Smooth muscle cell (in vitro differentiated cells): Measurements from ENCODE around the gene SLC35F3. TPM values are rescaled to one million over a fixed set of nuclear protein-coding genes. Genes with fewer than 3 reads are reported as not detected.

Source experiments
- DNase-seq: peaks from one replicate; lab custom pipeline; 2025; ENCODE audit not compliant: unreplicated experiment; lab: John Stamatoyannopoulos, UW
- H2AFZ ChIP-seq: fragments of 200-600 bp; sonication (generic); 2 replicates; pipeline ENCODE4 v1.6.0; 2016; ENCODE audit warnings: antibody characterized with exemption, low read depth, mild to moderate bottlenecking
- H3F3A ChIP-seq: fragments of 200-600 bp; sonication (generic); 2 replicates; pipeline ENCODE4 v1.6.0; 2017; ENCODE audit warnings: antibody characterized with exemption, low read depth
- H3K27ac ChIP-seq: fragments of 200-600 bp; sonication (generic); 2 replicates; pipeline ENCODE4 v1.5.1; 2016; ENCODE audit warnings: low read depth, mild to moderate bottlenecking
- H3K27me3 ChIP-seq: fragments of 200-600 bp; sonication (generic); 2 replicates; pipeline ENCODE4 v1.6.1; 2016; ENCODE audit warnings: low read depth, mild to moderate bottlenecking
- H3K36me3 ChIP-seq: fragments of 200-600 bp; sonication (generic); 2 replicates; pipeline ENCODE4 v1.5.1; 2016; ENCODE audit warnings: low read depth
- H3K4me1 ChIP-seq: fragments of 200-600 bp; sonication (generic); 2 replicates; pipeline ENCODE4 v1.5.1; 2016; ENCODE audit warnings: low read depth
- H3K4me2 ChIP-seq: fragments of 200-600 bp; sonication (generic); 2 replicates; pipeline ENCODE4 v1.6.0; 2016; ENCODE audit warnings: mild to moderate bottlenecking
- H3K4me3 ChIP-seq: fragments of 200-600 bp; sonication (generic); 2 replicates; pipeline ENCODE4 v1.5.1; 2016; ENCODE audit warnings: mild to moderate bottlenecking
- H3K79me2 ChIP-seq: fragments of 200-600 bp; sonication (generic); 2 replicates; pipeline ENCODE4 v1.6.0; 2016; ENCODE audit warnings: low read depth, mild to moderate bottlenecking
- H3K9ac ChIP-seq: fragments of 200-600 bp; sonication (generic); 2 replicates; pipeline ENCODE4 v1.6.0; 2016; ENCODE audit warnings: low read depth
- H3K9me3 ChIP-seq: fragments of 200-600 bp; sonication (generic); replicated peaks from 2 replicates; pipeline ENCODE4 v1.5.1; 2016; ENCODE audit warnings: low read depth
- H4K20me1 ChIP-seq: fragments of 200-600 bp; sonication (generic); 2 replicates; pipeline ENCODE4 v1.6.0; 2016; ENCODE audit warnings: low read depth
- CTCF ChIP-seq: fragments of 200-600 bp; sonication (generic); IDR thresholded peaks from 2 replicates; pipeline ENCODE4 v1.5.1; 2017; ENCODE audit warnings: borderline replicate concordance, mild to moderate bottlenecking, antibody characterized with exemption; ENCODE audit not compliant: insufficient read depth, poor library complexity, severe bottlenecking
- WGBS: methylation state at CpG from one replicate; pipeline ENCODE4 v1.1.7; 2016; ENCODE audit warnings: low lambda C conversion rate; 5-methylcytosine and 5-hydroxymethylcytosine counted together
- polyA plus RNA-seq: library from polyadenylated mRNA; unstranded; fragments of >200 nt; fragmentation: Nextera tagmentation; extraction: Ambion mirVana; gene quantifications from 2 replicates; pipeline ENCODE4 v1.2.1, GENCODE V29; 2016
- total RNA-seq: library from RNA; depleted of rRNA; stranded (reverse); fragments of >200 nt; gene quantifications from 2 replicates; pipeline ENCODE4 v1.2.3, GENCODE V29; 2014

SLC35F3 gene
- total and polyA plus RNA-seq, 2 experiments from 2014 or later = 0.31 to 0.66 TPM

GRCh38 chr1:234326497-234327366, 422.3 kb downstream of the SLC35F3 start:
- Histone ChIP-seq H3K9me3 (no peaks in the 10 kb centered on the region), H3K4me1 (no peaks in the 10 kb centered on the region), H3K79me2 (no peaks in the 10 kb centered on the region), H3K27me3 (peaks cover 37% of the 10 kb centered on the region), H3K4me2 (peak overlapping the region; percentile 64), H3K27ac (no peak overlapping the region), H3F3A (no peaks in the 10 kb centered on the region), H3K36me3 (no peaks in the 10 kb centered on the region), H2AFZ (peak overlapping the region; percentile 16), H4K20me1 (no peaks in the 10 kb centered on the region), H3K4me3 (no peak overlapping the region), H3K9ac (no peak overlapping the region)
- TF ChIP-seq CTCF = peak; percentile 69
- 28% methylated on average over 20 of the region's 20 CpGs for WGBS
- no peak for DNase-seq

- no peak overlapping the region for H3K4me2 ChIP-seq
- H2AFZ ChIP-seq = no peak overlapping the region
- H3K27me3 ChIP-seq = peaks cover 36% of the 10 kb centered on the region
- no peak overlapping the region for H3K4me3 ChIP-seq
- no peaks in the 10 kb centered on the region for H3K9me3 ChIP-seq
- H3K36me3 ChIP-seq = no peaks in the 10 kb centered on the region
- H3K79me2 ChIP-seq = no peaks in the 10 kb centered on the region
- 93% methylated on average over 9 of the region's 9 CpGs for WGBS
- no peak overlapping the region for H3K9ac ChIP-seq
- no peak for TF ChIP-seq CTCF
- no peak overlapping the region for H3K27ac ChIP-seq
- H3F3A ChIP-seq = no peaks in the 10 kb centered on the region
- no peak for DNase-seq
- H4K20me1 ChIP-seq = no peaks in the 10 kb centered on the region
- no peaks in the 10 kb centered on the region for H3K4me1 ChIP-seq
These were observed 423.2 kb downstream of the SLC35F3 start for GRCh38 chr1:234327577-234328164.

GRCh38 chr1:234330843-234331215, 426.4 kb downstream of the SLC35F3 start:
- peaks cover 7% of the 10 kb centered on the region for H3K27me3 ChIP-seq
- no peak overlapping the region for H3K4me3 ChIP-seq
- H3K27ac ChIP-seq = no peak overlapping the region
- H3K4me2 ChIP-seq = no peak overlapping the region
- no peaks in the 10 kb centered on the region for H3K79me2 ChIP-seq
- H3K9me3 ChIP-seq = no peaks in the 10 kb centered on the region
- H2AFZ ChIP-seq = no peak overlapping the region
- H3F3A ChIP-seq = no peaks in the 10 kb centered on the region
- H3K36me3 ChIP-seq = no peaks in the 10 kb centered on the region
- H4K20me1 ChIP-seq = no peaks in the 10 kb centered on the region
- no peak overlapping the region for H3K9ac ChIP-seq
- H3K4me1 ChIP-seq = no peaks in the 10 kb centered on the region
- DNase-seq = no peak
- WGBS = 72% methylated on average over 4 of the region's 4 CpGs
- TF ChIP-seq CTCF = no peak
